Epithelial cell of proximal tubule (primary cell): ENCODE data around the gene PDCD1. TPM values are rescaled to one million over a fixed set of nuclear protein-coding genes. Genes with fewer than 3 reads are reported as not detected.

Experiments
- DNase-seq: peaks from one replicate; pipeline ENCODE4 v3.0.0-alpha.2; 2011; ENCODE audit warnings: low read depth
- H3K4me3 ChIP-seq: 2 replicates; pipeline ENCODE4 v1.5.1; 2011; ENCODE audit warnings: low read depth, mild to moderate bottlenecking, low read length
- CTCF ChIP-seq: conservative IDR thresholded peaks from 2 replicates; pipeline ENCODE4 v1.5.1; 2012; ENCODE audit warnings: low read depth, mild to moderate bottlenecking, low read length
- total RNA-seq: library from RNA; depleted of rRNA; stranded (reverse); fragments of >200 nt; gene quantifications from 2 replicates; pipeline ENCODE4 v1.2.3, GENCODE V29; 2015

The PDCD1 gene
- total RNA-seq, 1 donor from 2014 or later = 0.92 TPM

GRCh38 chr2:241857041-241857541 lies 1.6 kb downstream of the PDCD1 start:
- no peak for DNase-seq
- no peak overlapping the region for H3K4me3 ChIP-seq
- no peak for TF ChIP-seq CTCF

GRCh38 chr2:241855888-241856422 lies 2.7 kb downstream of the PDCD1 start:
- no peak overlapping the region for H3K4me3 ChIP-seq
- no peak for DNase-seq
- no peak for TF ChIP-seq CTCF

GRCh38 chr2:241855245-241855887 lies 3.3 kb downstream of the PDCD1 start:
- H3K4me3 ChIP-seq = no peak overlapping the region
- no peak for TF ChIP-seq CTCF
- no peak for DNase-seq

GRCh38 chr2:241854342-241855244 lies 4.1 kb downstream of the PDCD1 start:
- TF ChIP-seq CTCF = no peak
- H3K4me3 ChIP-seq = no peak overlapping the region
- no peak for DNase-seq

GRCh38 chr2:241853651-241854341 lies 4.9 kb downstream of the PDCD1 start:
- no peak for DNase-seq

More at GRCh38 chr2:241853651-241854341, 4.9 kb downstream of the PDCD1 start:
- TF ChIP-seq CTCF = no peak
- H3K4me3 ChIP-seq = no peak overlapping the region
